Suppressor macrophage (primary cell): Measurements from ENCODE around the gene IL22RA1.

Experiments
- DNase-seq, 4 experiments: peaks; one replicate each; pipeline ENCODE4 v3.0.0-alpha.2; 2020 to 2022

Gene IL22RA1

DNA sequence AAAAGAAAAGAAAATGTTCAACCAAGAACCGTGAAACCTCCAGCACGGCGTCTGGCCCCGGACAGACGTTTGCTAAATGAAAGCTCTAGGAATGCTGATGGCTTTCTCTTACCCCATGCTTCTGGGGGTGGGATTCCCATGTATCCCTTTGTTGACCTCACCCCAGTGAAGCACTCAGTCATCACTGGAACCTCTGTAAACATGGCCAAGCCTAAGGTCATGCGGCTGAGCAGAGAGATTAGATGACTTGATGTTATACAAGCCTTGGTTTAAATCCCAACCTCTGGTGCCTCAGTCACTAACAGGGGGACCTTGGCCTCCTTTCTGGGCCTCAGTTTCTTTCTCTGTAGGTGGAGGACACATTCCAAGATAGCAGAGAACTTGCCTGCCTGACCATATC, 28.2 kb downstream of the IL22RA1 start:
- no peak for DNase-seq

- DNase-seq, result no peak
These were observed 29.3 kb downstream of the IL22RA1 start for GRCh38 chr1:24113641-24114033.

GRCh38 chr1:24111996-24112779, 30.8 kb downstream of the IL22RA1 start, which contains the start of gene MYOM3:
Gene MYOM3 (minus strand): TSS chr1:24112135. CDS start chr1:24108636, 3,499 bp downstream.
- DNase-seq, result peak; percentile 68 to 86 (median 76)

- DNase-seq, result no peak
These were observed 31.5 kb downstream of the IL22RA1 start for GRCh38 chr1:24111262-24111995.

DNA sequence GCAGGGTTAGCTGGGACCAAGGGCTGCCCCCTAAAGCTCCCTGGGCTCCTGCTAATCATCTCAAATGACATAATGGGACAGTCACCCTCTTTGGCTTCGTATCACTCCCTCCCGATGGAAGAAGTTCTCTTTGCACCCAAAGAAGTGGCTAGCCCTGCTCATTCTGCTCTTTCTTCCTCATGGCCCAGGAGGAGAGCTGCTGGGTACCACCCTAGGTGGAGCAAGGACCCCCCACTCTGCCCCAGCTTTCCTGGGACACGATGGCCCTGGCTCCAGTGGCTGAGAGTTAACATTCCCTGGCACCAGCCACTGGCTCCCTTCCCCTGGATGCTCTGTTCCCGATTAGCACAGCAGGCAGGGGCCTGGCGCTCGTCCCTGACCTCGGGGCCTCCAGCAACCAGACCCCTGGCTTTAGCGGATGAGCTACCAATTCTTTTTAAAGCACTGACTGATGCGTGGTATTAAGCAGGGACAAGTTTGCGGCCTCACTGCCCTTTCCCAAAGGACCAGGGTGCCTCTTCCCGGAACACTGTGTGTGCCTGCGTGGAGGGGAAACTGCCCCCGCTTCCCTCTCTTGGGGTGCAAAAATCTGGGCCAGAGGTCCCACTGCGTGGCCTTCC, 32.2 kb downstream of the IL22RA1 start:
- no peak for DNase-seq

DNA sequence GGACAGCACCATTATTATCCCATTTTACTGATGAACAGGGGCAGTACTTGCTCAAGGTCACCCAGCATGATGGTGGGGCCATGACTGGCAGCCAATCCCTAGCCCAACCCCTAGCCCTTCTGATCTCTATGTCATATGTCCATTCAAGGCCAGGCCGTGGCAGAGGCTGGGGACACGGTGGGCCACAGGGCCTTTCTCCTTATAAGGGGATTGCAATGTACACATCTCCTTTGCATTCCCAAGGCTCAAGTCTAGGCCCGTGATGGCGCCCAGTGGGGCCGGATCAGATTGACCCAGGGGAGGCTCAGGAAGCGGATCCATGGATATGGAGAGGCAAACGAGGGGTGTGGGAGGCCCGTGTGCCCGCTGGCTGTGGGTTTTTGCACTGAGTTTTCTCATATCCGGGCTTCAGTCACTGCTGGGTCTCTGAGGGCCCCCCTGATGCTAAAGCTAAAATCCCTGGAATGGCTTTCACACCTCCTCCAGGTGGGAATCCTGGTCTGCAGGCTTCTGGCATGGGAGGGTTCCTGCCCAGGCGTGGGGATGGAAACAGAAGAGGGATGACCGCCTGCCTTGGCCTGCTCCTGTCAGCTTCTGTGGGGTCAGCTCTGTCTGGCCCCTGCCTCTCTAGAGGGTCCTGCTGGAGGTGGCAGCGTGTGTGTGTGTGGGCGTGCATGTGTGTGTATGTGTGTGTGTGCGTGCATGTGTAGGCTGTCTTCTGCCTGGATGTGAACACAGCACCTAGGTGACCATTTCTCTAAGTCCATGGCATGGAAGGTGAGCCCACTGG, 33.1 kb downstream of the IL22RA1 start:
- DNase-seq, result no peak

DNA sequence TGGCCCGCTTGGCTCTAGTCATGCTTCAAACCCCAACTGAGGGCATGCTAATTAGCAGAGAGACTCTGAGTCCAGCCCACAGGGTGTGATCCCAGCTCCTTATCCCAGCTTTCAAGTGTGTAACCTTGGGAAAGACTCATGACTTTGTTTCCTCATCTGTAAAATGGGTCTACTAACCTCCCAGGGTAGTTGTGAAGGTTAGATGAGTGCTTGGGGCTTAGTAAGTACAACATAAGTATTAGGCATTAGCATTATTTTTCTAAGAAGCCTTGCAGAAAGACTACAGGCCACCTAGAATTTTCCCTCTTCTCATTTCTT, 33.8 kb downstream of the IL22RA1 start:
- no peak for DNase-seq

- peak in 3 of 4 experiments; percentile 17 to 25 (median 20) for DNase-seq
These were observed 34.4 kb downstream of the IL22RA1 start for GRCh38 chr1:24108334-24109165.

- DNase-seq, result no peak
These were observed 35.3 kb downstream of the IL22RA1 start for GRCh38 chr1:24107462-24108138.

- DNase-seq, result no peak
These were observed 37.4 kb downstream of the IL22RA1 start for GRCh38 chr1:24105368-24106160.

DNA sequence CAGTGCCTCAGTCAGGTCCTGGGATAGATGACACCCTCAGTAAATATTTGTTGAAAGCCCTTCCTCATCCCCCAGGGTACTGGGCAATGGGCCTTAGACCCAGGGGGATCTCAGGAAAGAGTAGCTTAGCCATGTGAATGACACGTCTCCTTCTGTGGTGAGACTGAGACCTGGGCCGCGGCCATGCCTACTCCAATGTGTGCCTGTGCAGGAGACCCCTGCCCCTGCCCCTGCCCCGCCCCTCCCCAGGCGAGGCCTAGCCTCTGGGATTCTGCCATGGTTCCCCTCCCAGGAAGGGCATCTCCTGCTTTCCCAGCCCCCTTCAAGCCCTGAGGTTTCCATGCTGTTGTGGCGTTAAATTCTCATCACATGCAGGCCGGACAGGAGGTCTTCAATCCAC, 38.1 kb downstream of the IL22RA1 start:
- DNase-seq, result no peak

DNA sequence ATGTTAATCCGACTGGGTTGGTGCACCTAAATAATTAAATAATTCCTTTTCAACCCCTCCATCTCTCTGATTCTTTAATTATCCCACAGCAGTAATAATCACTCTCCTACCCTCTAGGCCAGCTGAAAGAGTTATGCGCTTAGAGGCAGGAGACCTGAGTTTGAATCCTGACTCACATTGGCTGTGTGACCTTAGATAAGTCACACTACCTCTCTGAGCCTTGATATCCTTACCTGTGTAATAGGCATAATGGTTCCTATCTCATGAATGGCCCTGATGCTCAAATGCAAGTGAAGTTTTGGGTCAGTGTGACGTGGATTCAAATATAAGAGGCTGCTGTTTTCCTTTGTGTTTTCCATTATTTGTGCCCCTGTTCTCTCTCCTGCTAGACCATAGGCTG, 39.1 kb downstream of the IL22RA1 start:
- no peak for DNase-seq

- DNase-seq, result no peak
These were observed 39.5 kb downstream of the IL22RA1 start for GRCh38 chr1:24103408-24103807.

DNA sequence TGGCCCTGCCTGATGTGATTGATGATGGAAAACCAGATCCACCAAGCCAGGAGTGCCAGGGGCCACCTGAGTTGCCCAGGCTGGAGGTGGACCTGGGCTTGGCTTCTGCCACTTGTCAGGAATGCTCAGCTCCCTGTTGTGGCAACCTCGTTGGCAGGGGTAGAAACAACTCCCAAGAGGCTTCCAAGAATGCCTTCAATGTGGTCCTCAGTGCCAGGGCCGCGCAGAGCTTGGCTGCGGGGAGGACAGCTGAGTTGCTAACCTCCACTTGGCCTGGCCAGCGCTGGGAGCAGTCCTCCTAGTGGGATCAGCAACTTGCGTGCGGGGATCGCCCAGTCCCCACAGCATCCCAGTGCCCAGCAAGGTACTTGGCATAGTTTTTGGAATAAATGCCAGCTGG, 40.0 kb downstream of the IL22RA1 start:
- no peak for DNase-seq

- no peak for DNase-seq
These were observed 40.9 kb downstream of the IL22RA1 start for GRCh38 chr1:24101796-24102586.

- DNase-seq, result no peak
These were observed 41.8 kb downstream of the IL22RA1 start for GRCh38 chr1:24100945-24101737.

DNA sequence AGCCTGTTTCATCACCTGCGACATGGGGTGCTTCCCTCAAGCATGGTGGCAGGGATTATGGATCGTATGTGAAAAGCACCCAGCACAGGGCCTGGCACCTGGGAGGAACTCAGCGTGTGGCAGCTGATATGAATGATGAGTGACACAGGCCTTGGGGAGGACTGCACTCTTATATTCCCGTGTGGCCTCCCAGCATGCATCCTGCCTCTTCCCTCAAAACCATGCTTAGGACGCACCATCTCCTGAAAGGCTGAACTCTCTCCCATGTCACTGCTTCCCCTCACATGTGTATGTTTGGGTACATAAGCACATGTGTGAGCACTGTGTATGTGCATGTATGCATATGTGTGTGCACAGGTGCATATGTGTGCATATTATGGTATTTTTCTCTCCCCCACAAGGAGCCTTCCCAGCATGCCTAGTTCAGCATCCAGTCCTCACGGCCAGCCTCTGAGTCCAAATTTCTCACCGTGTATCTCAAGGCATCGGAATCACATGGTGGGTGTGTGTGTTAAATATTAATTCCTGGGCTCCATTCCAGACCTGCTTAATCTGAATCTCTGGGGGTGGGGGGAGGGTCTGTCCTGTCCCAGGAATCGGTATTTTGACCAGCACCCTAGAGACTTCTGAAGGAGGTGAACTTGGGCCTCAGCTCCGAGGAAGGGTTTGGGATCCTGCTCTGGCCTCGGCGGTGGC, 43.8 kb downstream of the IL22RA1 start:
- DNase-seq, result no peak

GRCh38 chr1:24098102-24098501, 44.8 kb downstream of the IL22RA1 start:
- no peak for DNase-seq
